DMS53 (cell line): ENCODE results near the gene BRAF.
"Not testable (repeated sequence)": the region's sequence is repeated elsewhere in the genome, so short reads cannot be mapped to it uniquely, and the experiment has no call there.

Experiments
- DNase-seq: peaks from one replicate; lab custom pipeline; 2025; lab: John Stamatoyannopoulos, UW

The BRAF gene

GRCh38 chr7:140680886-140681285 lies 243.8 kb downstream of the BRAF start:
- DNase-seq: no peak

DNA sequence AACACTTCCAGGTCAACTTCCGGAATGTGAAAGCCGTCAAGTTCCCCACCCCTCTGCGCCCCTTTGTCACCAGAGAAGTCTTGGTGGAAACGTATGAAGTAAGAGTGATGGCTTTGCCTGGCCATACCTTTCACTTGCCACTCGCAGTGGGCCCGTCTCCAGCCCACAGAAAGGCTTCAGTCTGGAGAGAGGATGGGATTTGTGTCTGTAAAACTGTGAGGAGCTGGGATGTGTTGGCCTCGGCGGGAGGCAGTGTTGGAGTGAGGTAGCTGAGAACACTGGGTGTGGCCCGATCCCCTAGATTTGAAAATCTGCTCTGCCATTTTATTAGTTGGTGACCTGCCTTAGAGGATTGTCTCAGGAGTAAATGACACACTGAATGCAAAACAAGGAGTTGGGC lies 245.5 kb downstream of the BRAF start:
- DNase-seq: no peak

GRCh38 chr7:140678816-140679130 lies 246.0 kb downstream of the BRAF start:
- DNase-seq: no peak

GRCh38 chr7:140678081-140678815 lies 246.5 kb downstream of the BRAF start:
- DNase-seq: no peak

DNA sequence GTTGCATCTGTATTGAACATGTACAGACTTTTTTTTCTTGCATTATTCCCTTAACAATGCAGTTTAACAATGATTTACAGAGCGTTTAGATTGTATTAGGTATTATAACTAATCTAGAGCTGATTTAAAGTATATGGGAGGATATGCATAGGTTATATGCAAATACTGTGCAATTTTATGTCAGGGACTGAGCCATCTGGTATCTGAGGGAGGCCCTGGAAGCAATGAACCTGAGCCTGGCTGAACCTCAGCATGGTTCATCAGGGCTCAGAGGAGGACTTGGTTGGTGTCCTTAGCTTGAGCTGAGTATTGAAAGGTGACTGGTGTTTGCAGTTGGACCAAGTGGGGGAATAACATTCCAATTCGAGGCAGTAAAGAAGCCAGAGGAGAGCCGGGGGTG lies 247.2 kb downstream of the BRAF start:
- DNase-seq: no peak

- not testable (repeated sequence) for DNase-seq
Observed at GRCh38 chr7:140676956-140677355, 247.8 kb downstream of the BRAF start.

GRCh38 chr7:140676306-140676705 lies 248.4 kb downstream of the BRAF start:
- no peak for DNase-seq

DNA sequence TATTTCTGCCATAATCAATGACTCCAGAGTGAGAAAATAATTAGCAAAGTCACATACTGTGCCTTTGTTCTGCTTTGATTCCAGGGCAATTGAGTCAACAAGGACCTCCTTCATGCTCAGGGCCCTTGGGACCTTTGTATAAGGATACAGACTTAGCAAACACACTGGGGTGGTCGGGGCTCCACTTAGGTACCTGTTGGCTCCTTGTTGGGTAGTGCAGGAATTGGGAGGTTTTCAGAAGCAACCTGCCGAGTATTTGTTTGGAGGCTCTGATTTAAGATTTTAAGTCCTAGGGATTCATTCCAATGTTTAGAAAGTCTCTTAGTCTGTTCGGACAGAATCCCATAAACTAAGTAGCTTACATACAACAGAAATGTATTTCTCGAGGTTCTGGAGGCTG lies 249.0 kb downstream of the BRAF start:
- DNase-seq: no peak

DNA sequence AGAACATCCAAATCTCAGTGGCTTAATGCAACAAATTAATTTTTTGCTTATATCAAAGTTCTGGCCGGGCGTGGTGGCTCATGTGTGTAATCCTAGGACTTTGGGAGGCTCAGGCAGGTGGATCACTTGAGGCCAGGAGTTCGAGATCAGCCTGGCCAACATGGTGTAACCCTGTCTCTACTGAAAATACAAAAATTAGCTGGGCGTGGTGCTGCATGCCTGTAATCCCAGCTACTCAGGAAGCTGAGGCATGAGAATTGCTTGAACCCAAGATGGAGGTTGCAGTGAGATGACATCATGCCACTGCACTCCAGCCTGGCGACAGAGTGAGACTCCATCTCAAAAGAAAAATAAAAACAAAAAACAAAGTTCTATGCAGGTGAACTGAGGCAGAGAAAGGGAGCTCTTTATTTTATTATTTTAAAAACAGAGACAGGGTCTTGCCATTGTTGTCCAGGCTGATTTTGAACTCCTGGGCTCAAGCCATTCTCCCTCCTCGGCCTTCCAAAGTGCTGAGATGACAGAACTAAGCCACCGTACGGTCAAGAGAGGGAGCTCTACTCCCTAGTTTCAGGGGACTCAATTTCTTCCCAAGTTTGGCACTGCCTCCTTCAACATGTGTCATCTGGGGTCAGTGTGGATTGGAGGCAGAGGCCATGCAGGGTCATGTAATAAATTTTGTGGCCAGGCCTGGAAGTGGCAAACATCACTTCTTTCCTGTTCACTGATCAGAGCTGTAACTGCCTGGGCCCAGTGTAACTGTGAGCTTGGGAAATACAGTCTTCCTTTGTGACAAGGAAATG lies 249.6 kb downstream of the BRAF start:
- peak; percentile 54 for DNase-seq

GRCh38 chr7:140674356-140674800 lies 250.4 kb downstream of the BRAF start:
- DNase-seq: peak; percentile 74

GRCh38 chr7:140673774-140674155 lies 251.0 kb downstream of the BRAF start:
- peak; percentile 71 for DNase-seq

- peak; percentile 84 for DNase-seq
Observed at GRCh38 chr7:140673063-140673773, 251.5 kb downstream of the BRAF start.

- peak; percentile 84 for DNase-seq
Observed at GRCh38 chr7:140672382-140673062, 252.2 kb downstream of the BRAF start, which contains the start of gene ADCK2. Gene ADCK2, plus strand, starts transcription at chr7:140672945. Its CDS starts 386 bp downstream, at chr7:140673331.

- DNase-seq: no peak
Observed at GRCh38 chr7:140671966-140672365, 252.8 kb downstream of the BRAF start.

- no peak for DNase-seq
Observed at GRCh38 chr7:140670343-140670935, 254.3 kb downstream of the BRAF start.

DNA sequence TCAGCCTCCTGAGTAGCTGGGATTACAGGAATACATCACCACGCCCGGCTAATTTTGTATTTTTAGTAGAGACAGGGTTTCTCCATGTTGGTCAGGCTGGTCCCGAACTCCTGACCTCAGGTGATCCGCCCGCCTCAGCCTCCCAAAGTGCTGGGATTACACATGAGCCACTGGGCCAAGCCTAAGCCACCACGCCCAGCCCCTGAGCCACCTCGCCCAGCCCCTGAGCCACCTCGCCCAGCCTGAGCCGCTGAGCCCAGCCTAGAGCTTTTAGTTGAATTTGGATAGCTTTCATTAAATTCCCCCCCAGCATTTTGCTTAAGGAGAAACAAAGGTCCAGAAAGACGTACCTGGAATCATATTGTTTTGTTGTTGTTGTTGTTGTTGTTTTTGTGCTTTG lies 254.9 kb downstream of the BRAF start:
- DNase-seq: not testable (repeated sequence)

DNA sequence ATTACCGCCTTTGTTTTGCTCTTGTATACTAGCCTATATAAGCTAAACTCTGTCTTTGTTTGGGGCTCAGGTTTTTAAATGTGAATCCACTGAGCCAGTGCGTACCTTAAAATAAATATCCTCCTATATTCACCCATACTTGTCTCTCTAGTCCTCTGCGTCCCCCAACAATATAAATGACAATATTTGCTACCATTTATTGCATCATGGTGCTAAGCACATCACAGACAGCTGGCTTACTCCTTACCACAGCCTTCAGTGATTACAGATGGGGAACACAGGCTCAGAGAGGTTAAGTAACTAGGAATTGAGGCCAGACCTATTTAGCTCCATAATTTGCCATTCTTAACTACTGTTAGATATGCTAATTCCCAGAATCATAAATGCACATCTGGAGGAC lies 255.4 kb downstream of the BRAF start:
- no peak for DNase-seq
